NCI-H526 treated with DMSO at 0.1 percent for 48 hours (cell line): ENCODE results near the gene GEN1.

Experiments used
- DNase-seq: peaks from one replicate; lab custom pipeline; 2025; lab: John Stamatoyannopoulos, UW

The GEN1 gene, protein sequence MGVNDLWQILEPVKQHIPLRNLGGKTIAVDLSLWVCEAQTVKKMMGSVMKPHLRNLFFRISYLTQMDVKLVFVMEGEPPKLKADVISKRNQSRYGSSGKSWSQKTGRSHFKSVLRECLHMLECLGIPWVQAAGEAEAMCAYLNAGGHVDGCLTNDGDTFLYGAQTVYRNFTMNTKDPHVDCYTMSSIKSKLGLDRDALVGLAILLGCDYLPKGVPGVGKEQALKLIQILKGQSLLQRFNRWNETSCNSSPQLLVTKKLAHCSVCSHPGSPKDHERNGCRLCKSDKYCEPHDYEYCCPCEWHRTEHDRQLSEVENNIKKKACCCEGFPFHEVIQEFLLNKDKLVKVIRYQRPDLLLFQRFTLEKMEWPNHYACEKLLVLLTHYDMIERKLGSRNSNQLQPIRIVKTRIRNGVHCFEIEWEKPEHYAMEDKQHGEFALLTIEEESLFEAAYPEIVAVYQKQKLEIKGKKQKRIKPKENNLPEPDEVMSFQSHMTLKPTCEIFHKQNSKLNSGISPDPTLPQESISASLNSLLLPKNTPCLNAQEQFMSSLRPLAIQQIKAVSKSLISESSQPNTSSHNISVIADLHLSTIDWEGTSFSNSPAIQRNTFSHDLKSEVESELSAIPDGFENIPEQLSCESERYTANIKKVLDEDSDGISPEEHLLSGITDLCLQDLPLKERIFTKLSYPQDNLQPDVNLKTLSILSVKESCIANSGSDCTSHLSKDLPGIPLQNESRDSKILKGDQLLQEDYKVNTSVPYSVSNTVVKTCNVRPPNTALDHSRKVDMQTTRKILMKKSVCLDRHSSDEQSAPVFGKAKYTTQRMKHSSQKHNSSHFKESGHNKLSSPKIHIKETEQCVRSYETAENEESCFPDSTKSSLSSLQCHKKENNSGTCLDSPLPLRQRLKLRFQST

DNA sequence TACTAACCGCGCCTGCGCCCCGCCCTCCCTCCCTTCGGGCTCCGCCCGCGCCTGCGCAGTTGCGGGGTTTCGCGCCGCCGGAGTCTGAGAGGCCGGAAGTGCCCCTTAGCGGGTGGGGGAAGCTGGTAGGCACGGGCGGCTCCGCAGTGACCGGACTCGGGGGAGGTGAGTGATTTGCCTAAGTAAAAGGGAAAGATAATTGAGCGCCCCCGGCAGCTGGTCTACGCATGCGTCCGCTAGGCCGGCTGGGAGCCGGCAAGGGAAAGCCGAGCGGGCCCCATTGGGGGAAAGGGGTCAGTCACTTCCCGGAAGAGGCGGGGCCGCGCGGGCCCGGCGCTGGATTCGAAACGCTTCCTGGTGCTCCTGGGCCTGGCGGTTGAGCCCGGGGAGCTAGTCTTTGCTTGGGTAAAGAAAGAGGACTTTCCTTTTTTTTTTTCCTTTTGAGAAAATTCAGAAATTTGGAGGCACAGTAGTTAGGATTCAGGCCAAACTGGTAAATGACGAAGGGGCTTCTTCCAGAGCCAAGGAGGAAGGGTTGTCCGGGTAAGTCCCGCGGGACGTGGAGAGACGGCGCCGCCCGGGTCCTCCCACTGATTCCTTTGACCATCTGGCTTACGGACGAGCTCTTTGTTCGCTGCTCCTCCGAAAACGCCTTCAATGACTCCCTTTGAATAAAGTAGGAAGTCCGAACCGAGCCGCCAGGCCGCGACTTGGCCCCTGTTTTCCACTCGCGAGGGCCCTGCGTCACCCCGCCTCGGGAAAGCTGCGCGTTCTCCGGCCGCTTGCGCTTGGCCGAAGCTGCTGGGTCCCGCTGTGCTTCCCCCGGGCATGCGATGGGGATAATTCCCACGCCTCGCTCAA, at the start of gene GEN1, which contains the start of gene SMC6:
Gene GEN1, plus strand, starts transcription at position 336 of the 861 bp plus-strand sequence. CDS start 5,806 bp downstream, outside the sequence.
Gene SMC6, minus strand, starts transcription at position 8 of the 861 bp plus-strand sequence. CDS start 7,864 bp downstream, outside the sequence.
- DNase-seq: peak; percentile 97

DNA sequence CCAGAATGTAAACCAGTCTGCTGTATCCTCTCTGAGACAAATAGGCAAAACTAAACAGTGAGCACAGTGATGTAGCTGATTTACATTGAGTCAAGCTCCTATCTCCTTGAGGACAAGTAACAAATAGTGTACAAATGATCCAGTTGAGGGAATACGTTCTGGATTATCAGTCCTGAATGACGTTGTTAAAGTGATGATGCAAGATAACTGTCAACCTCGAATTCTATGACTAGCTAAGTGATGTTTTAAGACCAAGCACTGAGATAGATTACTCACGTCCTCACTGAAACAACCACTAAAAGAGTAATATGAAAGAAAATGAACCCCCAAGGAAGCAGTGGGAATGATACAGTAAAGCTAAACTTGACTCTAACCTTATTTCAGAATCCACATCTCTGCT, 47.1 kb upstream of the GEN1 start:
- DNase-seq: no peak

DNA sequence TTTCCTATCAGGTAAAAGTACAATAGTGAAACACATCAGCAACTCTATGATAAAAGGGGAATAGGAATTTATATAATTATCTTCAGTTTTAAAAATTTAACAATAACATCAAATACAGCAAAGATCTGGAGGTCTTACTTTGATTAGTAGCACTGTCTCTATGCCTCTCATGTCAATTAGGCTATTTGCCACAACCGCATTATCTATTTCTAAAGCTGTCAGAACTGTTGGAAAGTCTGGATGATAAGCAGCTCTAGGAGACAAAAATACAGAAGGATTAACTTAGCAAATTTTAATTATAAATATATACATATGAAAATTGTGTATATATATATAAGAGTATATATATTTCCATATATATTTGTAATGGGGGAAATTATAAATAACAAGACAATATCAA, 45.4 kb upstream of the GEN1 start:
- DNase-seq: no peak

DNA sequence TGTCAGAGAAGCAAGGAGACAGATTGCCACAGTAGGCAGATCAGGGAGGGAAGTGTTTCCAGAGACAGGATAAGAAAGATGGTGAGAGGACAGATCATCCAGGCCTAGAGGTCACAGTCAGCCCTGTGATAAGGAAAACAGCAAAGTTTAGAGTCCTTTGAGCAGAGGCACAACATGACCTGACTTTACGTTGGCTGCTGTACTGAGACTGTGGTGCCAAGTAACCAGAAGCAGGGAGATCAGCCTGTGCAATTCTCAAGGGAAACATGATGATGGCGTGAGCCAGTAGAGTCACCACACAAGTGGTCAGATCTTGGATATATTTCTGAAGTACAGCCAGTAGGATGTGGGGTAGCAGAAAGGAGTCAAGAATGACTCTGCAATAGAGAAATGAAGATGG, 44.0 kb upstream of the GEN1 start:
- DNase-seq: no peak

DNA sequence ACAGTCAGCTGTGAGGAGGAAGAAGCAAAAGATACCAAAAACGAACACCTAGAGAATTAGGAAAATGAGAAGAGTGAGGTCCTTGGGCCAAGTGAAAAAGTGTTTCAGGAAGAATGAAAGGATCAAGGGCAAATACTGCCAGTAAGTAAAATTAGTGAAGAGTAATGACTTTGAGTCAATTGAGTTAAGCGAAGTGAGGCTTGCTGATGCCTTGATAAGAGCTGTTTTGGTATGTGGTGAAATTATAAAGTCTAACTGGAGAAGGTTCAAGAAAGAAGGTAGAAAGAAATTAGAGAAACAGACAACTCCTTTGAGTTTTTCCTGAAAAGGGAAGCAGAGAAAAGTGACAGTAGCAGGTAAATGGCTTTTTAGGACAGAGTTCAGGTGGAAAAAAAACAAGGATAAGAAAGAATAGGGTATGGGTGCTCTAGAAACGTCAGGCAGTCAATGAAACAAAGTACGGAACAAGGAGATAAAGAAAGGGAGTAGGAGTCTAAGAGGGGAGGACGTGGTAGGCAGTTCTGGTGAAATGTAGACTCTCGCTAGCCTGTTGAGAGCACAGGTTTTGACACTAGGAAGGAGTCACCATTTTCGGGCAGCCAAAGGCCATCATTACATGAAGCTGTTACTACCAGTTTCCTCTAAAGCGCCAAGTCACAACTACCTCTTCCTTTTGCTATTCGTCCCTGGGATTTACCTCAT, 43.2 kb upstream of the GEN1 start:
- DNase-seq: no peak

DNA sequence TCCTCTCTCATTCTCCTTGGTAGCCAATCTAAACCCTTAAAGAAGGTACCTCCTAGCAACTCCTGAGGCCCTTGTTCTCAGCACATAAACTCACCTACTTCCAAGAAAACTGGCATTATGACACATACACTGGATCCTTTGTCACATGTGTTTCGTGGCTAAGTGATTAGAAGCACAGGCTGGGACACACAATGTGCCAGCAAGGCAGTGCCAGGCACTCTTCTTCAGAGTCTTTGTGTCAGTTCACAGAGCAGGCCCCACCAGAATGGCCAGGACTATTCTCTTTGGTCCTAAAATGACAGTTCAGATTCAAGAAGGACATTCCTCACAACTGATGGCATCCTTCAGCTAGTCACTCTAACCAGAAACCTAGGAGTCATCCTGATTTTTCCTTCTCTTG, 40.6 kb upstream of the GEN1 start:
- DNase-seq: no peak

DNA sequence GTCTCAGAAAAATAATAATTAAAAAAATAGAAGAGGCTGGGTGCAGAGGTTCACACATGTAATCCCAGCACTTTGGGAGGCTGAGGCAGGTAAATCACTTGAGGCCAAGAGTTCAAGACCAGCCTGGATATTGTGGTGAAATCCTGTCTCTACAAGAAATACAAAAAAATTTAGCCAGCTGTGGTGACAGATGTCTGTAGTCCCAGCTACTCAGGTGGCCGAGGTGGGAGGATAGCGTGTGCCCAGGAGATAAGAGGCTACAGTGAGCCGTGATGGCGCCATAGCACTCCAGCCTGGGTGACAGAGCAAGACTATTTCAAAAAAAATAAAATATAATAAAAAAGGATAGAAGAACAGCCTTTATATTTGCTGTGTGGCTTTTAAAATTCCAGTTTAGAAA, 36.3 kb upstream of the GEN1 start:
- DNase-seq: no peak

DNA sequence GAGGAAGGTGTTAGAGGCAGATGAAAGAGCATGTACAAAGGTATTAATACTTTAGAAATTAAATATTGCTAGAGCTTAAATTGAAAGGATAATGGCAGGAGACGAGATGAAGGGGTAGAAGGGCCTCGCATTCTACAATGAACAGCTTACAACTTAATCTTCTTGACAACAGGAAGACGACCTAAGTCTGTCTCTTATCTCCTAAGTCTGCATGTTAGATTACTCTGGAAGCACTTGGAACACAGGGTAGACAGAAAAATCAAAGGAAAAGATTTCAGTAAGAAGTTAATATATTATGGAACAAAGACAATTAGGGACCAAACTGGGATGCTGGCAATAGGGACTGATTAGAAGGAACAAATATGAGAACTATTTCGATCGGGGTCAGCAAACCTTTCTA, 35.2 kb upstream of the GEN1 start:
- DNase-seq: no peak

DNA sequence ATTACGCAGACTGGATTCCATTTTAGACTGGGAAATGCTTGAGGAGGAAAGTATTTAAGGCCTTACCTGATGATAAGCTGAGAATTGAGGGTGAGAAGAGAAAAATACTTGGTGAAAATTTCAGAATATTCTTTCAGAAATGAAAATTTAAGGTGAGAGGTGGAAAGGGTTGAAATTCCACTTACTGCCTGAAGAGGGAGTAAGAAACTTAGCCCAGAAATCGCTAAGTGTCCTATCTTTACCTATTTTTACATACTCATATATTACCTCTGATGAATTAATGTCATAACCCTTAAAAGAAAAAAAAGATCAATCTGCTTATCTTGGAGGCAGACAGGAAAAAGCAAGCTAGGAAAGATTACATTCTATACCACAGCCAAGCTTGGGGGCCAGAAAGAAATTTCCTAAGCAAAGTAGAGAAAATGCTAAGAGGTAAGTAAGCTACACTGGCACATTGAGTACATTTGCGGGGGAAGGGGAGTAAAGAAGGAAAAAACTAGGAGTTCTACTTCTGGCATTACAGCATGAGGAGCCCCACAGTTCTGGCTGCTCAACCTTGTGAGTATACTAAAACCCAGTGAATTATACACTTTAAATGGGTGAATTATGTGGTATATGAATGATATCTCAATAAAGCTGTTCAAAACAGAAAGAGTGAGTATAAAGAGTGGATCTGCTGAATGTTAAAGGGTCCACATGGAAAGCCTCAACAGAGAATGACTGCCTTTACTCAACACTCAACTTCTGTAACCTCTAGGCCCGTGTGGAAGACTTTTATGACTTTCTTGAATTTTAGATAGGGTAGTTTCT, 34.2 kb upstream of the GEN1 start:
- DNase-seq: peak; percentile 13

DNA sequence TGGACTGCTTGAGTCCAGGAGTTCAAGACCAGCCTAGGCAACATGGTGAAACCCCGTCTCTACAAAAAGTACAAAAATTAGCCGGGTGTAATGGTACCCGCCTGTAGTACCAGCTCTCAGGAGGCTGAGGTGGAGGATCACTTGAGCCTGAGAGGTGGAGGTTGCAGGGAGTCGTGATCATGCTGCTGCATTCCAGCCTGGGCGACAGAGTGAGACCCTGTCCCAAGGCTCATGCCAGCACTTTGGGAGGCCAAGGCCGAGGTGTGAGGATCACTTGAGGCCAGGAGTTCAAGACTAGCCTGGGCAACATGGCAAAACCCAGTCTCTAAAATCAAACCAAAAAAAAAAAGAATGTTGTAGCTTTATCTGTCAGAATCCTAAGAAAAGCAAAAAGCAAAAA, 25.7 kb upstream of the GEN1 start:
- DNase-seq: no peak

DNA sequence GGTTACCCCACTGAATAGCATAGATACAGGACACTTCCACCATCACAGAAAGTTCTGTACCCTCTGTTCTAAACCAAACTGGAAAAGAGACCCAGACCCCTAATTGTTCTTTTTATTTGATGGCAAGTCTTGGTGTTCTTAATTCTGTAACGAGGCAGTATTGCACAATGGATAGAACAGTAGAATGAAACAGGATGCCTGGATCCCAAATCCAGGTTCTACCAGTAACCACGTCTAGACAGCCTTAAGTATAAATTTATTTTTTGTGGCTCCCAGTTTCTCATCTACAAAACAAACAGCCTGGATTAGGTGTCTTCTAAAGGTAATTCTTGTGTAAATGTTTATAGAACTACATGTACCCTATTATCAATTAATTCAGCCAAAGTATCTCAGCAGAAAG, 24.1 kb upstream of the GEN1 start:
- no peak for DNase-seq

DNA sequence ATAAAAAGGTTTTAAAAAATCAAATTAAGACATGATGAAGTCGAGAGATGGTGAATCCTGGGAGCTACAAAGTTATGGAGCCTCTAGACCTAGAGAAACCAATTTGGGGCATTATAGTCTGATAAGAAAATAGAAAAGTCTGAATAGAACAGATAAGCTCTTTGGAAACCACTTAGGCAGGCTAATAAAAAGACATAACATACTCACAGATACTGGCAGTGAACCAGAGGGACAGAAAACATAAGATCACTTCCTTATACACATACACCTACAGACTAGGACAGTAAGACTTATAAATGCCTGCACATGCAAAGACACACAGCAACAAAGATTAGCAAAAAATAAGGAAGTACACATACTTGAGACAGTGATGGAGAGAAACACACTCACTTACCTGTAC, 20.3 kb upstream of the GEN1 start:
- DNase-seq: no peak

DNA sequence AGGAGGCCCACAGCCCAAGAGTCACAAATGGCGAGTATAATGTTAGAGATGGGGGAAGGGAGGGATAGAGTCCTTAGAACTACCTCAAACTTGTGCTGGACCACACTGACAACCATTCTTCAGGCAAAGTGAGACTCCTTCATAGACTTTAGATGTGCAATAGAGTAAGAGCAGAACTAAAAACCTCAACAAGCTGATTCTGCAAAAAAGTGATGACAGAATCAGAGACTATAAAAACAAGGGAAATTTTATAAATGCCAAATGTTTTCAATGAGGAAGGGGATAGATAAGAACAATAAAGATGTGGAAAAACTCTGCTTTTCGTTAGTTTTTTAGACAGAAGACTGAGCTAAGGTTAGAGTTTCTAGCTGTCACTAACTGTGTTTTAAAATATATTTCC, 18.1 kb upstream of the GEN1 start:
- DNase-seq: no peak

DNA sequence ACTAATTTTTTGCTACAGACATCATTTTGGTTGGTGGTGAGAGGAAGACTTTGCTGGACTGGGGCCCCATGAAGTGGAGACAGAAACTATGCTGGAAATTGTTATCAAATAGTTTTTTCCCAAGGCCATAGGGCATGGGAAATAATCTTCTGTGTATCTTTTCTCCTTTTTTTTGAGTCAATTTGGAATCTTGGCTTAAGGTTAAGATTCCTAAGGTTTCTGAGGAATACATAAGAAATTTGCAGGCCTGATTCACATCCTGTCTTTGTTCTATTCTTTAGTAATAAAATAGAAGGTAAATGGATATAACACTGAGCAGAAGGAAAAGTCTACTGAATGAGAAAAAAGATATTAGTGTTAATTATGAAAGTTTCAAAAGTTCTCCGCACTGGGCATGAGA, 16.9 kb upstream of the GEN1 start:
- DNase-seq: no peak

DNA sequence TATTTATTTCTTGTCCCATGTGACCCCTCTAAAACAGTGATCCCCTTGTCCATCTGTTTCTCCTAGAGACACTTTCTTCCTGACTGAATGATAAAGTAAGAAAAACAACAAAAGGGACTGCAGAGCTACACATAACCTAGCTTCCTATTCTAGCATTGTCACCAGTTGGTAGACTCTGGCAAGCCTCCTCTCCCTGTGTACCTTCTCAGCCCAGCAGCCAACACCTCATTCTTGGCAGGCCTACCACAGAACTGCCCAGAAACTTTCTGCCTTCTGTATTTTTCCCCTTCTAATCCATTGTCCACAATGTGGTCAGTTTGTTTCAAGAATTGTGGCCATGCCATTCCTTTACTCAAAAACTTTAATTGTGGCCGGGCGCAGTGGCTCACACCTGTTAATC, 13.7 kb upstream of the GEN1 start:
- DNase-seq: no peak

DNA sequence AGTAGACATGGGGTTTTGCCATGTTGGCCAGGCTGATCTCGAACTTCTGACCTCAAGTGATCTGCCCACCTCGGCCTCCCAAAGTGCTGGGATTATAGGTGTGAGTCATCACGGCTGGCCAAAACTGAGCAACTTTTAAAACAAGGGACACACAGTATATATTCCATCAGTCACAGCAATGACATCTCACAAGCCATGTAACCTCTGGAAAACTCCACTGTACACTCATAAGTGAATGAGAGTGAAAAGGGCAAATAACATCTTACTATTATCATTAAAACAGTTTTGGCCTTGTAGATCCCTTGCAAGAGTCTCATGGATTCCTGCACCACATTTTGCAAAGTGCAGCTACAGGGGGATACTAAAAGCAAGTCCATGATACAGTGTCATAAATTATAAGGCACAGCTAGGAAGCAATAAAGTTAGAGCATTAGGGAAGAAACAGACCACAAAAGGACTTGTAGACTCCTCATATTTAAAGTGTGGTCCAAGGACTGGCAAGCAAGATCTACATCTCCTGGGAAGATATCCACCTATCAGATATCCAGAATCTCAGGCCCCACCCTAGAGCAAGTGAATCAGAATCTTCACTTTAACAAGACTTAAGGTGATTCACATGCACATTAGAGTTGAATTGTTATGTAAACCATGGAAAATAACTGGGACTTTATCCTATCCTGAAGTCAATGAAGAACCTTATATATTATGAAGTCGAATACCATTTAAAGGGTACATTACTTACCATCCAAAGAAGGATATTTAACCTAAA, 6.1 kb upstream of the GEN1 start:
- no peak for DNase-seq

DNA sequence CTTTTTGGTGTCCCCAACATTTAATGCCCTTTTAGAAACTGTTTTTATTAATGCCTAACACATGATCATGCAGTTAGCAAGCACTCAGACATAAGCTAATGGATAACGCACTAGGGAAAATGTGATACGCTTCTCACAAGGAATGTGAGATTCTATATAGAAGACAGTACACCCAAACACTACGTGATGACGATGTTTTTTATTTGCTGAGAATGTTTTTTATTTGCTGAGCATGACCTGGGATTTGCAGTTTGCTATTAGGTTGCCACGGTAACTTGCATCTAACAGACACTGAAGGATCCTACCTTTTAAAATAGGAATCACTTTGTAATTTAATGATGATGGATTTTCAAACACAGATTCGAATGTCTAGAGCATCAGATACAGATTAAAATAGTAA, 5.2 kb upstream of the GEN1 start:
- DNase-seq: no peak

DNA sequence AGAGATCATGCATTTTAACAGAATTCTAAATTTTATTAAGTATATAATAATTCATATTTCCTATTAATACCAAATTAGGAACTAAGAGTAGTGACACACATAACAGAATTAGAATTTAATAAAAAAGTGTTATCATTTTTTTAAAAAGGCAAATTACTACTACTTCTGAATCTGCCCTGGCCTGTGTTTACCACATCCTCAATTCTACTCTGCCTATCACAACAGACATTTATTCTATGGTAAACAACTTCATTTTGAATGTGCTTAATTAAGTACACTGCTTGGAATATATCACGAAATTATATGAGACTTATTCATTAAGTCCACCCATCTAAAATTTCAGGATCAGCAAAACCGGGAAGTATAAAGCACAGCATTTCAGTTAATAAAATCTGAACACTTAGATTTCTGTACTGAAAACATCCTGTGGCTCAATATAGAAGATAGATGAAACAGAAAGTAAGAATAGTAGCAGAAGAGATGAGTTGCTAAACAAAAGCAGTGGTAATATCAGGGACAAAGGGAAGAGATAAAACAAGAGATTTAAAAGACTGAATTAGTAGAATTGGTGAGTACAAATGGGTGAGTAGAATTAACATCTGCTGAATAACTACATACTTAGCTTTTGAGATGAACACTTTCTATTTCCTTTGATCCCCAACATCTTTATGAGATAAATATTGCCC, 4.0 kb upstream of the GEN1 start:
- DNase-seq: no peak

DNA sequence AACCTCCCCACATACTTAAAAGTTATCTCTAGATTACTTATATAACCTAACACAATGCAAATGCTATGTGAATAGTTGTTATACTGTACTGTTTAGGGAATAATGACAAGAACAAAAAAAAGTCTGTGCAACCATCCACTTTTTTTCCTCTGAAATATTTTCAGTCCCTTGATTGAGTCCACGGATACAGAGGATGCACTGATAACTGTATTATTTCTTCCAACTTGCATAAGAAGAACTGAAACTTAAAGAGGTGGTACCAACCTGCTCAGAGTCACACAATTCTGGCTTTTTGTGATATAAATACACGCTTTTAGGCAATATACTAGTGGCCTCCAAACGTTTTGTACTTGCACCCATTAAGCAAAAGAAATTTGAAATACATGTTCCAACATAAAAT, 1.7 kb upstream of the GEN1 start:
- DNase-seq: no peak
